Stomach (tissue), 9 donors: ENCODE results near the gene DYSF. TPM values are rescaled to one million over a fixed set of nuclear protein-coding genes. Genes with fewer than 3 reads are reported as not detected.

Source experiments
- DNase-seq, 2 donors: peaks; one replicate each; pipeline versions ENCODE4 v3.0.0 to v3.0.0-alpha.2; 2013 to 2019
- H3K27ac ChIP-seq, 5 donors: fragments of 200-600 bp in 4 of 5; sonication (generic) in 4 of 5; one replicate each; pipeline ENCODE4 v1.5.1; 2013 to 2019; ENCODE audit warnings: mild to moderate bottlenecking in 1 of 5, moderate library complexity in 1 of 5
- H3K27me3 ChIP-seq, 3 donors: fragments of 200-600 bp; sonication (generic); one replicate each; pipeline ENCODE4 v1.5.1; 2017 to 2019; ENCODE audit warnings: mixed run types in 1 of 3
- H3K36me3 ChIP-seq, 4 donors: fragments of 200-600 bp; sonication (generic); 1 replicate in 3 of 4; 2 replicates in 1 of 4; pipeline ENCODE4 v1.5.1; 2016 to 2019
- H3K4me1 ChIP-seq, 4 donors: fragments of 200-600 bp; sonication (generic); one replicate each; pipeline ENCODE4 v1.5.1; 2016 to 2019
- H3K4me3 ChIP-seq, 4 donors: fragments of 200-600 bp; sonication (generic) in 3 of 4; one replicate each; pipeline ENCODE4 v1.5.1; 2016 to 2019; ENCODE audit warnings: mild to moderate bottlenecking in 1 of 4
- H3K9me3 ChIP-seq, 4 donors: fragments of 200-600 bp; sonication (generic); one replicate each; pipeline ENCODE4 v1.5.1; 2016 to 2019
- CTCF ChIP-seq, 7 experiments: fragments of 450-650 bp in 4 of 7; fragments of 200-600 bp in 3 of 7; sonication (generic) in 3 of 7; IDR thresholded peaks; one replicate each; pipeline ENCODE4 v1.5.1; 2016 to 2019; ENCODE audit warnings: antibody characterized with exemption in 7 of 7, control low read depth in 2 of 7, mild to moderate bottlenecking in 1 of 7
- EP300 ChIP-seq: sonication (generic); formaldehyde crosslinking; IDR thresholded peaks from one replicate; pipeline ENCODE4 v1.6.1; 2017; ENCODE audit warnings: antibody characterized with exemption
- POLR2A ChIP-seq, 4 donors: fragments of 450-650 bp; IDR thresholded peaks; one replicate each; pipeline ENCODE4 v1.6.1; 2016; ENCODE audit warnings: antibody characterized with exemption in 4 of 4, control low read depth in 2 of 4, mild to moderate bottlenecking in 1 of 4, moderate library complexity in 1 of 4
- POLR2AphosphoS5 ChIP-seq, 3 donors: sonication (generic); formaldehyde crosslinking; IDR thresholded peaks; one replicate each; pipeline ENCODE4 v1.6.1; 2016; ENCODE audit warnings: antibody characterized with exemption in 3 of 3
- WGBS, 5 donors: extraction: QIAGEN DNeasy Blood & Tissue Kit in 3 of 5; methylation state at CpG; one replicate each; pipeline versions ENCODE4 v1.1.5 to v1.1.7; 2013 to 2018; 5-methylcytosine and 5-hydroxymethylcytosine counted together
- intact Hi-C: fragments of 100-400 bp; cut with DNase I; formaldehyde crosslinking; loops from one replicate; pipeline ENCODE4 v1.15.1; 2023; ENCODE audit warnings: low total_unique reads
- polyA plus RNA-seq, 3 donors: library from polyadenylated mRNA; stranded (reverse); fragments of 200-250 nt; gene quantifications; one replicate each; pipeline ENCODE4 v1.2.3, GENCODE V29; 2013
- total RNA-seq, 5 donors: library from RNA; depleted of rRNA; stranded (reverse); fragments of >200 nt; gene quantifications; one replicate each; pipeline versions ENCODE4 v1.1.0 to v1.2.3, GENCODE V29; 2014 to 2016
- donor health status: healthy with polysubstance abuse.
- donor health status: Bipolar disorder and iron deficiency.
- donor health status: healthy.

The DYSF gene
- total and polyA plus RNA-seq, 8 donors: 2.1 to 13.4 (median 6.1) TPM

GRCh38 chr2:71713581-71714580 lies 260.5 kb downstream of the DYSF start:
- H3K4me1 ChIP-seq: peaks cover 7 to 19% (median 14%) of the 10 kb centered on the region in 4 donors
- DNase-seq: no peak
- intact Hi-C loops: no loop called here

GRCh38 chr2:71714601-71715240 lies 261.4 kb downstream of the DYSF start:
- Histone ChIP-seq H3K27me3 (no peaks in the 10 kb centered on the region), H3K4me1 (peaks cover 7 to 23% (median 14%) of the 10 kb centered on the region in 4 donors), H3K4me3 (no peak overlapping the region), H3K9me3 (no peaks in the 10 kb centered on the region), H3K36me3 (no peaks in the 10 kb centered on the region), H3K27ac (no peak overlapping the region)
- WGBS, 5 donors: 78 to 91% (median 83%) methylated on average over 4 of the region's 4 CpGs
- intact Hi-C loops: no loop called here
- TF ChIP-seq POLR2A (IDR thresholded peaks at IDR 0.05) (no peak), CTCF (IDR thresholded peaks at IDR 0.05) (no peak)
- DNase-seq: no peak

More at GRCh38 chr2:71713581-71714580, 260.5 kb downstream of the DYSF start:
- no peak overlapping the region for H3K27ac ChIP-seq
- no peaks in the 10 kb centered on the region for H3K27me3 ChIP-seq
- no peaks in the 10 kb centered on the region for H3K9me3 ChIP-seq
- 76 to 91% (median 86%) methylated on average over 11 of the region's 11 CpGs for WGBS, 5 donors
- no peak overlapping the region for H3K4me3 ChIP-seq
- TF ChIP-seq CTCF (IDR thresholded peaks at IDR 0.05): no peak
- no peak for TF ChIP-seq EP300
- TF ChIP-seq POLR2A (IDR thresholded peaks at IDR 0.05): no peak
- TF ChIP-seq POLR2AphosphoS5 (IDR thresholded peaks at IDR 0.05): no peak
- no peaks in the 10 kb centered on the region for H3K36me3 ChIP-seq

DNA sequence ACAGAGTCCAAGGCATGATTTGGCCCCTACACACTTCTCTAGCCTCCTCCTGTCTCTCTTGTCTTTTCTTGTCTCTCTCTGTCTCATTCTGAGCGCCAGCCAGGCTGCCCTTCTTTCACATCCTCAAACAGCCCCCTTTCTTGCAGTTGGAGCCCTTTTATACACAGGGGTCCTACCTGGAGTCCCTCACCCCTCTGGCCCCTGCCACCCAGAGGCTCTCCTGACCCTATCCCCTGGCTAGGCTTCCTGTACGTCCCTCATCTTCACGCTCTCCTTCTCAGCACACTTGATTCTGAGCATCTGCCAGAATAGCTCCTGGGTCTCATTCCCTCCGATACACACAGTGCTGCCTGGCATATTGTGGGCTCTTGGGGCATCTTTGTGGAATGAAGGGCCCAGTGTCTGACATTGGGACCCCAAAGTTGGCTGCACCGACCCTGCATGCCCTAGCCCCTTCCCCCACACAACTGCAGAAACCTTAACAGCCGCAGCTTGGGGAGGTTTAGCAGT lies 261.9 kb downstream of the DYSF start:
- H3K27me3 ChIP-seq: no peaks in the 10 kb centered on the region
- no peaks in the 10 kb centered on the region for H3K9me3 ChIP-seq
- TF ChIP-seq POLR2A (IDR thresholded peaks at IDR 0.05) (no peak), CTCF (IDR thresholded peaks at IDR 0.05) (no peak), EP300 (no peak), POLR2AphosphoS5 (IDR thresholded peaks at IDR 0.05) (no peak)
- intact Hi-C loops: no loop called here
- no peaks in the 10 kb centered on the region for H3K36me3 ChIP-seq
- no peak overlapping the region for H3K27ac ChIP-seq
- H3K4me3 ChIP-seq: no peak overlapping the region
- H3K4me1 ChIP-seq: peaks cover 7 to 26% (median 14%) of the 10 kb centered on the region in 4 donors
- DNase-seq: no peak
- 78 to 96% (median 93%) methylated on average over 6 of the region's 6 CpGs for WGBS, 5 donors

GRCh38 chr2:71715951-71716696 lies 262.8 kb downstream of the DYSF start:
- no peaks in the 10 kb centered on the region for H3K9me3 ChIP-seq
- H3K4me3 ChIP-seq: no peak overlapping the region
- H3K27me3 ChIP-seq: no peaks in the 10 kb centered on the region
- TF ChIP-seq POLR2AphosphoS5 (IDR thresholded peaks at IDR 0.05) (no peak), EP300 (no peak), CTCF (IDR thresholded peaks at IDR 0.05) (no peak), POLR2A (IDR thresholded peaks at IDR 0.05) (no peak)
- H3K27ac ChIP-seq: peak overlapping the region in 1 of 5 donors; percentile 10
- no peaks in the 10 kb centered on the region for H3K36me3 ChIP-seq
- intact Hi-C loops: no loop called here
- 86 to 90% (median 87%) methylated on average over 4 of the region's 4 CpGs for WGBS, 5 donors
- peaks cover 7 to 35% (median 18%) of the 10 kb centered on the region in 4 donors for H3K4me1 ChIP-seq
- no peak for DNase-seq
